Adipocyte (in vitro differentiated cells): ENCODE measurements around the gene ZNF296.

ENCODE experiments used
- DNase-seq: peaks from one replicate; pipeline ENCODE4 v3.0.0-alpha.2; 2015; ENCODE audit warnings: low read depth
- H3K27me3 ChIP-seq: replicated peaks from 2 replicates; pipeline ENCODE4 v1.7.0; 2013; ENCODE audit warnings: mild to moderate bottlenecking, low read length, moderate library complexity; ENCODE audit not compliant: control insufficient read depth, insufficient read depth
- H3K36me3 ChIP-seq: 2 replicates; pipeline ENCODE4 v1.7.0; 2013; ENCODE audit warnings: low read length, mild to moderate bottlenecking, moderate library complexity; ENCODE audit not compliant: control insufficient read depth, insufficient read depth, severe bottlenecking
- H3K4me1 ChIP-seq: 2 replicates; pipeline ENCODE4 v1.7.0; 2013; ENCODE audit warnings: mild to moderate bottlenecking, low read length, moderate library complexity; ENCODE audit not compliant: control insufficient read depth, insufficient read depth
- H3K4me3 ChIP-seq: 2 replicates; pipeline ENCODE4 v1.7.0; 2013; ENCODE audit warnings: mild to moderate bottlenecking, low read length, moderate library complexity
- H3K9ac ChIP-seq: 2 replicates; pipeline ENCODE4 v1.7.0; 2013; ENCODE audit warnings: mild to moderate bottlenecking, low read length, moderate library complexity
- H3K9me3 ChIP-seq: 2 replicates; pipeline ENCODE4 v1.7.0; 2013; ENCODE audit warnings: mild to moderate bottlenecking, low read length, moderate library complexity; ENCODE audit not compliant: control insufficient read depth

ZNF296 gene

GRCh38 chr19:45050036-45050435, 26.2 kb downstream of the ZNF296 start:
- H3K4me1 ChIP-seq: peaks cover 18% of the 10 kb centered on the region
- no peaks in the 10 kb centered on the region for H3K27me3 ChIP-seq
- no peaks in the 10 kb centered on the region for H3K9me3 ChIP-seq
- peaks cover 48% of the 10 kb centered on the region for H3K36me3 ChIP-seq
- DNase-seq: no peak
- no peak overlapping the region for H3K4me3 ChIP-seq
- no peak overlapping the region for H3K9ac ChIP-seq

GRCh38 chr19:45049073-45049736, 27.1 kb downstream of the ZNF296 start:
- peaks cover 48% of the 10 kb centered on the region for H3K36me3 ChIP-seq
- no peak overlapping the region for H3K4me3 ChIP-seq
- H3K4me1 ChIP-seq: peaks cover 18% of the 10 kb centered on the region
- H3K27me3 ChIP-seq: no peaks in the 10 kb centered on the region
- no peak for DNase-seq
- no peaks in the 10 kb centered on the region for H3K9me3 ChIP-seq
- no peak overlapping the region for H3K9ac ChIP-seq

- peaks cover 15% of the 10 kb centered on the region for H3K4me1 ChIP-seq
- DNase-seq: no peak
- no peaks in the 10 kb centered on the region for H3K27me3 ChIP-seq
- peaks cover 48% of the 10 kb centered on the region for H3K36me3 ChIP-seq
- no peak overlapping the region for H3K4me3 ChIP-seq
- no peaks in the 10 kb centered on the region for H3K9me3 ChIP-seq
- no peak overlapping the region for H3K9ac ChIP-seq
Measured at GRCh38 chr19:45047188-45047797, 29.0 kb downstream of the ZNF296 start.

- peaks cover 53% of the 10 kb centered on the region for H3K36me3 ChIP-seq
- peaks cover 15% of the 10 kb centered on the region for H3K4me1 ChIP-seq
- no peaks in the 10 kb centered on the region for H3K9me3 ChIP-seq
- H3K27me3 ChIP-seq: no peaks in the 10 kb centered on the region
- H3K4me3 ChIP-seq: no peak overlapping the region
- DNase-seq: no peak
- H3K9ac ChIP-seq: no peak overlapping the region
Measured at GRCh38 chr19:45046355-45046754, 29.9 kb downstream of the ZNF296 start.

GRCh38 chr19:45045671-45046353, 30.5 kb downstream of the ZNF296 start:
- Histone ChIP-seq H3K9ac (no peak overlapping the region), H3K4me3 (no peak overlapping the region), H3K4me1 (peaks cover 15% of the 10 kb centered on the region), H3K36me3 (peaks cover 56% of the 10 kb centered on the region), H3K27me3 (no peaks in the 10 kb centered on the region), H3K9me3 (no peaks in the 10 kb centered on the region)
- DNase-seq: no peak

GRCh38 chr19:45041125-45041524, 35.2 kb downstream of the ZNF296 start:
- Histone ChIP-seq H3K36me3 (peaks cover 55% of the 10 kb centered on the region), H3K4me3 (no peak overlapping the region), H3K4me1 (peaks cover 22% of the 10 kb centered on the region), H3K9me3 (no peaks in the 10 kb centered on the region), H3K9ac (peak overlapping the region; percentile 34), H3K27me3 (no peaks in the 10 kb centered on the region)
- DNase-seq: no peak

GRCh38 chr19:45040059-45040771, 36.1 kb downstream of the ZNF296 start:
- no peak for DNase-seq
- Histone ChIP-seq H3K4me3 (peak overlapping the region; percentile 95), H3K36me3 (peaks cover 55% of the 10 kb centered on the region)

GRCh38 chr19:45038931-45039893, 37.1 kb downstream of the ZNF296 start, which contains the start of gene CLASRP:
CLASRP (plus strand) TSS chr19:45039045; CDS start chr19:45040213, 1,168 bp downstream.
- Histone ChIP-seq H3K9me3 (no peaks in the 10 kb centered on the region), H3K4me3 (peak within 1 kb of the TSS; percentile 95), H3K27me3 (no peaks in the 10 kb centered on the region), H3K9ac (peak within 1 kb of the TSS; percentile 99), H3K36me3 (peaks cover 54% of the 10 kb centered on the region), H3K4me1 (peaks cover 20% of the 10 kb centered on the region)
- DNase-seq: peak; percentile 97

More at GRCh38 chr19:45040059-45040771, 36.1 kb downstream of the ZNF296 start:
- no peaks in the 10 kb centered on the region for H3K9me3 ChIP-seq
- H3K9ac ChIP-seq: peak overlapping the region; percentile 99
- peaks cover 20% of the 10 kb centered on the region for H3K4me1 ChIP-seq
- no peaks in the 10 kb centered on the region for H3K27me3 ChIP-seq

GRCh38 chr19:45037393-45038169, 38.7 kb downstream of the ZNF296 start:
- Histone ChIP-seq H3K4me1 (peaks cover 20% of the 10 kb centered on the region), H3K4me3 (no peak overlapping the region), H3K36me3 (peaks cover 50% of the 10 kb centered on the region), H3K27me3 (no peaks in the 10 kb centered on the region), H3K9ac (no peak overlapping the region), H3K9me3 (no peaks in the 10 kb centered on the region)
- no peak for DNase-seq

GRCh38 chr19:45035755-45036154, 40.5 kb downstream of the ZNF296 start:
- Histone ChIP-seq H3K4me1 (peaks cover 14% of the 10 kb centered on the region), H3K9ac (no peak overlapping the region), H3K36me3 (peaks cover 44% of the 10 kb centered on the region), H3K4me3 (no peak overlapping the region), H3K27me3 (no peaks in the 10 kb centered on the region), H3K9me3 (no peaks in the 10 kb centered on the region)
- no peak for DNase-seq
